ENCODE measurements around the gene CD320.

DNA sequence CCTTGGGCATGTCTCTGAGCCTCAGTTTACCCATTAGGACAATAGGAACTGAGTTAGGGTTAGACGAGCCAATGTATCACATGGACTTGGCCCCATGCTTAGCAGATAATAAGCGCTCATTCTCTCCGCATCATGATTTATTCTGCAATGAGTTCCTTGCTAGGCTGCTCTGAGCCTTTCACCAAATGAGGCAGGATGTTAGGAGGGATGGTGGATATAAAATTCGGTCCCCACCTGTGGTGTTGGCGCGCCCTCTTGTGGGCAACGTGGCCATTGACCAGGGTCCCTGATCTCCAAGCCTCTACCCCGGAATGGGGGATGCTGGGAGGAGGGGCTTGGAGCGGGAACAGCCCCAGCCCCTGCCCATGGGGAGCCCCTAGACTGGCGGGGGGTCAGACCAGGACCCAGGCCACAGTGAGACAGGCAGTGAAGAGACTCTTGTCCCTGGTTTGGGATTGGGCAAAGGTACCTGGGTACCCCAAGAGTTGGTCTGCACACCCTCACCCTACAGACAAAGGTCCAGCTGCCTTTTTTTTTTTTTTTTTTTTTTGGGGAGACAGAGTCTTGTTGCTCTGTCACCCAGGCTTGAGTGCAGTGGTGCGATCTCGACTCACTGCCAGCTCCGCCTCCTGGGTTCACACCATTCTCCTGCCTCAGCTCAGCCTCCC lies 55.1 kb downstream of the CD320 start:
- TF ChIP-seq EP300 (IDR thresholded peaks at IDR 0.05; ENCODE audit: borderline replicate concordance) (no peak), TAF1 (IDR thresholded peaks at IDR 0.05; ENCODE audit: low read depth) (no peak), FOXM1 (IDR thresholded peaks at IDR 0.05; ENCODE audit: borderline replicate concordance, low read depth) (no peak), CEBPB (IDR thresholded peaks at IDR 0.05) (no peak), TCF12 (IDR thresholded peaks at IDR 0.05; ENCODE audit: low read depth) (no peak), CREB1 (IDR thresholded peaks at IDR 0.05; ENCODE audit: low read depth) (no peak), RAD21 (IDR thresholded peaks at IDR 0.05; ENCODE audit: low read depth) (peak; percentile 99), ZBTB7A (IDR thresholded peaks at IDR 0.05; ENCODE audit: low read depth) (no peak), MAX (IDR thresholded peaks at IDR 0.05) (no peak)
- TF ChIP-seq, protein P1, sequence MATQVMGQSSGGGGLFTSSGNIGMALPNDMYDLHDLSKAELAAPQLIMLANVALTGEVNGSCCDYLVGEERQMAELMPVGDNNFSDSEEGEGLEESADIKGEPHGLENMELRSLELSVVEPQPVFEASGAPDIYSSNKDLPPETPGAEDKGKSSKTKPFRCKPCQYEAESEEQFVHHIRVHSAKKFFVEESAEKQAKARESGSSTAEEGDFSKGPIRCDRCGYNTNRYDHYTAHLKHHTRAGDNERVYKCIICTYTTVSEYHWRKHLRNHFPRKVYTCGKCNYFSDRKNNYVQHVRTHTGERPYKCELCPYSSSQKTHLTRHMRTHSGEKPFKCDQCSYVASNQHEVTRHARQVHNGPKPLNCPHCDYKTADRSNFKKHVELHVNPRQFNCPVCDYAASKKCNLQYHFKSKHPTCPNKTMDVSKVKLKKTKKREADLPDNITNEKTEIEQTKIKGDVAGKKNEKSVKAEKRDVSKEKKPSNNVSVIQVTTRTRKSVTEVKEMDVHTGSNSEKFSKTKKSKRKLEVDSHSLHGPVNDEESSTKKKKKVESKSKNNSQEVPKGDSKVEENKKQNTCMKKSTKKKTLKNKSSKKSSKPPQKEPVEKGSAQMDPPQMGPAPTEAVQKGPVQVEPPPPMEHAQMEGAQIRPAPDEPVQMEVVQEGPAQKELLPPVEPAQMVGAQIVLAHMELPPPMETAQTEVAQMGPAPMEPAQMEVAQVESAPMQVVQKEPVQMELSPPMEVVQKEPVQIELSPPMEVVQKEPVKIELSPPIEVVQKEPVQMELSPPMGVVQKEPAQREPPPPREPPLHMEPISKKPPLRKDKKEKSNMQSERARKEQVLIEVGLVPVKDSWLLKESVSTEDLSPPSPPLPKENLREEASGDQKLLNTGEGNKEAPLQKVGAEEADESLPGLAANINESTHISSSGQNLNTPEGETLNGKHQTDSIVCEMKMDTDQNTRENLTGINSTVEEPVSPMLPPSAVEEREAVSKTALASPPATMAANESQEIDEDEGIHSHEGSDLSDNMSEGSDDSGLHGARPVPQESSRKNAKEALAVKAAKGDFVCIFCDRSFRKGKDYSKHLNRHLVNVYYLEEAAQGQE (IDR thresholded peaks at IDR 0.05; ENCODE audit: low read depth): no peak
